OCI-LY1 (cell line): ENCODE measurements around the gene KMO.

Experiments
- H2AFZ ChIP-seq: fragments of 200-600 bp; sonication (generic), shearing (Covaris generic); 2 replicates; pipeline ENCODE4 v1.6.0; 2014; ENCODE audit warnings: antibody characterized with exemption, mild to moderate bottlenecking, low read length
- H3F3A ChIP-seq: fragments of 200-600 bp; sonication (generic), shearing (Covaris generic); 2 replicates; pipeline ENCODE4 v1.6.0; 2014; ENCODE audit warnings: mild to moderate bottlenecking, antibody characterized with exemption, low read length, moderate library complexity; ENCODE audit not compliant: insufficient read depth
- H3K27ac ChIP-seq: fragments of 200-600 bp; sonication (generic); 2 replicates; pipeline ENCODE4 v1.5.1; 2014; ENCODE audit warnings: low read length, mixed run types, mild to moderate bottlenecking, low read depth; ENCODE audit not compliant: poor library complexity, severe bottlenecking
- H3K27me3 ChIP-seq: fragments of 200-600 bp; sonication (generic); 2 replicates; pipeline ENCODE4 v1.6.0; 2014; ENCODE audit warnings: antibody characterized with exemption, mild to moderate bottlenecking, low read length, moderate library complexity; ENCODE audit not compliant: insufficient read depth
- H3K36me3 ChIP-seq: fragments of 200-600 bp; sonication (generic); 2 replicates; pipeline ENCODE4 v1.6.1; 2014; ENCODE audit warnings: mild to moderate bottlenecking, antibody characterized with exemption, low read length, moderate library complexity, mixed read lengths; ENCODE audit not compliant: insufficient read depth
- H3K4me1 ChIP-seq: fragments of 200-600 bp; sonication (generic); 2 replicates; pipeline ENCODE4 v1.5.1; 2014; ENCODE audit warnings: mild to moderate bottlenecking, low read length, moderate library complexity; ENCODE audit not compliant: insufficient read depth, severe bottlenecking
- H3K4me2 ChIP-seq: fragments of 200-600 bp; sonication (generic), shearing (Covaris generic); 2 replicates; pipeline ENCODE4 v1.6.1; 2014; ENCODE audit warnings: low read length
- H3K4me3 ChIP-seq: fragments of 200-600 bp; sonication (generic); 2 replicates; pipeline ENCODE4 v1.5.1; 2014; ENCODE audit warnings: low read length, low read depth, mild to moderate bottlenecking, mixed read lengths; ENCODE audit not compliant: poor library complexity, severe bottlenecking
- H3K79me2 ChIP-seq: fragments of 200-600 bp; shearing (Covaris generic); 2 replicates; pipeline ENCODE4 v1.6.1; 2016; ENCODE audit warnings: mixed run types, low read length, mixed read lengths; ENCODE audit not compliant: insufficient read depth
- H3K9ac ChIP-seq: fragments of 200-600 bp; sonication (generic), shearing (Covaris generic); 2 replicates; pipeline ENCODE4 v1.6.1; 2014; ENCODE audit warnings: mild to moderate bottlenecking, low read length, mixed read lengths
- H3K9me2 ChIP-seq: fragments of 200-600 bp; sonication (generic), shearing (Covaris generic); 2 replicates; pipeline ENCODE4 v1.6.1; 2014; ENCODE audit warnings: low read depth, mild to moderate bottlenecking, low read length, mixed read lengths
- H3K9me3 ChIP-seq: fragments of 200-600 bp; shearing (Covaris generic); 2 replicates; pipeline ENCODE4 v1.6.1; 2014; ENCODE audit warnings: low read length, mixed read lengths
- H4K20me1 ChIP-seq: fragments of 200-600 bp; sonication (generic), shearing (Covaris generic); 2 replicates; pipeline ENCODE4 v1.6.0; 2016; ENCODE audit warnings: mild to moderate bottlenecking, low read length; ENCODE audit not compliant: insufficient read depth
- CTCF ChIP-seq: fragments of 200-600 bp; sonication (generic), shearing (Covaris generic); IDR thresholded peaks from 2 replicates; pipeline ENCODE4 v1.5.1; 2017; ENCODE audit warnings: mild to moderate bottlenecking, antibody characterized with exemption, low read length, moderate library complexity, mixed read lengths
- EZH2 ChIP-seq: fragments of 200-600 bp; sonication (generic), shearing (Covaris generic); IDR thresholded peaks from 2 replicates; pipeline ENCODE4 v1.8.0; 2017; ENCODE audit warnings: borderline replicate concordance, mixed run types, mild to moderate bottlenecking, antibody characterized with exemption, low read length, moderate library complexity, mixed read lengths

KMO gene

GRCh38 chr1:241636291-241636690 is 104.1 kb downstream of the KMO start:
- no peaks in the 10 kb centered on the region for H4K20me1 ChIP-seq
- H3K79me2 ChIP-seq, result no peaks in the 10 kb centered on the region
- no peak overlapping the region for H3K27ac ChIP-seq
- H3K4me2 ChIP-seq, result no peak overlapping the region
- H3K27me3 ChIP-seq, result no peaks in the 10 kb centered on the region
- no peak overlapping the region for H3K9ac ChIP-seq
- H3F3A ChIP-seq, result no peaks in the 10 kb centered on the region
- H3K9me2 ChIP-seq, result no peaks in the 10 kb centered on the region
- TF ChIP-seq EZH2 (no peak), CTCF (no peak)
- no peak overlapping the region for H3K4me3 ChIP-seq
- no peak overlapping the region for H2AFZ ChIP-seq
- H3K9me3 ChIP-seq, result no peaks in the 10 kb centered on the region
- H3K36me3 ChIP-seq, result peaks cover 5% of the 10 kb centered on the region; the same call in 1 of the 2 replicates
- peaks cover 28% of the 10 kb centered on the region for H3K4me1 ChIP-seq

DNA sequence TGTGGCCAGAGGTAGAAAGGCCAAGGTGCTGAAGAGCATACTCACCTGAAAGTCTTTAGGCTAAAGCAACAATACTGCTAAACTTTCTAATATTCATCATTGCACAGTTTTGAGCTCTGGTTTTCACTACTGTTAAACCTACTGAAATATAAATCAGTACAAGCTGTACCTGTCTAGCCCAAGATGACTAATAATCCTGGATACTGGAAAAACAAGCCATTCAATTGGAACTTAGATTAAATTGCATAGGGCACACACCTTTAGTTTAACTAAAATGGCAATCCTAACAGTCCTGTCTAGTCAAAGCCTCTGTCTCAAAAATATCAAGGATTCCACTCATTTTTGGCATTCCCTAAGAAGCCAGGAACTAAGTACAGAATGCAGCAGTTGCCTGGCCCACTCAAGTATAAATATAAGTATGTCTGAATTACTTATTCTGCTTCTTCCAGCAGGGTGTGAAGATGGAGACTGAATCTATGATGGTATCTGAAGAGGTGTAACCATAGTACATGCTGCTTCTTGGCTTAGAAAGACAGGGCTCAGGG is 104.9 kb downstream of the KMO start:
- H3K79me2 ChIP-seq, result no peaks in the 10 kb centered on the region
- no peak overlapping the region for H3K9ac ChIP-seq
- TF ChIP-seq EZH2, result no peak
- TF ChIP-seq CTCF, result no peak
- H4K20me1 ChIP-seq, result no peaks in the 10 kb centered on the region
- H3K27me3 ChIP-seq, result no peaks in the 10 kb centered on the region
- no peak overlapping the region for H3K4me3 ChIP-seq
- H3K36me3 ChIP-seq, result peaks cover 5% of the 10 kb centered on the region; the same call in 1 of the 2 replicates
- H3F3A ChIP-seq, result no peaks in the 10 kb centered on the region
- H3K4me1 ChIP-seq, result peaks cover 28% of the 10 kb centered on the region
- no peak overlapping the region for H3K4me2 ChIP-seq
- no peak overlapping the region for H2AFZ ChIP-seq
- no peaks in the 10 kb centered on the region for H3K9me2 ChIP-seq
- H3K9me3 ChIP-seq, result no peaks in the 10 kb centered on the region
- no peak overlapping the region for H3K27ac ChIP-seq

DNA sequence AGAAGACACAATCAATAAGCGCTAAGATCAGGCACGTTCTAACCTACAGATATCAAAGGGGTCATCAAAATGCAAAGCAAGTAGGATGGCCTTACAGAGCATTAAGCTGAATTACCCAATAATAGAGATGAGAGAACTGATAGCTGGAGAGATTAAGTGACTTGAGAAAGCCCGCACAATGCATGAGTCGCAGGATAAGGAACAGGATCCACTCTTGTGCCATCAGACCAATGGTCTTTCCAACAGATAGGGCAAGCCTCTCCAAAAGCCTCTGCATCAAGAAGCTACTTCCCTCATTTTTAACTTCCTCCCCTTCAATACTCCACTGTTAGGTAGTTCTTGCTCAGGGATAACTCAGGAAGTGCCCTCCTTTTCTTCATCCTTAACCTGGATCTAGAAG is 105.4 kb downstream of the KMO start:
- H3K27me3 ChIP-seq, result no peaks in the 10 kb centered on the region
- H3K27ac ChIP-seq, result no peak overlapping the region
- no peaks in the 10 kb centered on the region for H4K20me1 ChIP-seq
- no peak overlapping the region for H2AFZ ChIP-seq
- no peaks in the 10 kb centered on the region for H3K9me2 ChIP-seq
- no peak for TF ChIP-seq CTCF
- TF ChIP-seq EZH2, result no peak
- no peak overlapping the region for H3K4me3 ChIP-seq
- H3K4me1 ChIP-seq, result peaks cover 28% of the 10 kb centered on the region
- H3K36me3 ChIP-seq, result peaks cover 5% of the 10 kb centered on the region; the same call in 1 of the 2 replicates
- no peak overlapping the region for H3K4me2 ChIP-seq
- H3K79me2 ChIP-seq, result no peaks in the 10 kb centered on the region
- no peak overlapping the region for H3K9ac ChIP-seq
- H3F3A ChIP-seq, result no peaks in the 10 kb centered on the region
- no peaks in the 10 kb centered on the region for H3K9me3 ChIP-seq
